ENCODE measurements around the gene STAT5A.

DNA sequence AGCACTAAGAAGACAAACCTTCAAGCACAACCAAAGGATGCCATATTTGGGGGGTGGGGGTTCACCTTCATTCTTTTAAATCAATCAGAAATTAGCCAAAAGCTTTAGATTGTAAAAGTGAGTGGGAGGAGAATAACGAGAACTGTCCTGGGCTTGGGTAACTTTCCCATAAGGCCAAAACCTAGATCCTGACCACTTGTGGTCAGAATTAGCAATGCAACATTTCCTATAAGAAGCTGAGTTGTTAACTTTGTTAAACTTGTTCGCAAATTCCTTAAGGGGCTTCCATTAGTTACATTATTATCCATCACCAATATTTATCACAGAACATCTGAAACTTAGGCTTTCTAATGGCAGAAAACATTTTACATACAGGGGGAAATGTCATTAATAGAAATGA lies 37.2 kb upstream of the STAT5A start:
- TF ChIP-seq POLR2AphosphoS5 (IDR thresholded peaks at IDR 0.05; ENCODE audit: low read depth): no peak
- peak; percentile 42 to 49 for TF ChIP-seq CTCF (conservative IDR thresholded peaks at IDR 0.05; ENCODE audit: low read depth in 2 of 2)
- no peak for TF ChIP-seq EZH2 (IDR thresholded peaks at IDR 0.05; ENCODE audit: low read depth, unreplicated experiment)
- no peak for TF ChIP-seq REST (IDR thresholded peaks at IDR 0.05; ENCODE audit: unreplicated experiment)
- no peak for TF ChIP-seq JUNB (IDR thresholded peaks at IDR 0.05; ENCODE audit: unreplicated experiment)
- TF ChIP-seq ZNF331 (CRISPR knock-in tag; IDR thresholded peaks at IDR 0.05; ENCODE audit: low read depth): no peak
- no peak for TF ChIP-seq CREB1 (CRISPR knock-in tag; IDR thresholded peaks at IDR 0.05; ENCODE audit: low read depth)
- TF ChIP-seq EZH2phosphoT487 (IDR thresholded peaks at IDR 0.05; ENCODE audit: unreplicated experiment): no peak

Measured in GM23338 (cell line).